Measurements from ENCODE around the gene ATP8B4. TPM values are rescaled to one million over a fixed set of nuclear protein-coding genes. Genes with fewer than 3 reads are reported as not detected.

ATP8B4 gene
- total RNA-seq, 1 donor from 2014 or later = 2.5 TPM

DNA sequence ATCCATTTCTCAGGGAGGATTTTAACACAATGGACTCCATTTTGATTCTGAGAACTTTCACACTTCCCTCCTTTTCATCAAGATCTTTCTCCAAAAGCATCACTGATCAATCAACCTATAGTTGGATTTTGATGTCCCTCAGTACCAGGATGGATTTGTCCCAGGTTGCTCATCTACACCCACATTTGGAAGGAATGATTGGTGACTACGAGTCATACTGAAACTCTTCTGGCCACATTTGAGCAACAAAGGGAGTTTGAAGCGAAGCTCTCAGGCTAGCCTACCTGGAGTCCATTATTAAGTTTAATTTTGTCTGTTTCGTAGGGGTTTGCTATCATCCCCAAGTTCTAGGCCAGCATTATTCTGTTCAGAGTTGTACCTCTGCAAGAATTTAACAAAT, 31.3 kb upstream of the ATP8B4 start:
- Histone ChIP-seq H3K27ac (replicated peaks) (no peak overlapping the region), H3K36me3 (no peaks in the 10 kb centered on the region), H3K27me3 (ENCODE audit: low read depth) (no peaks in the 10 kb centered on the region), H3K4me1 (no peaks in the 10 kb centered on the region), H3K4me3 (no peak overlapping the region), H3K9me3 (replicated peaks) (peaks cover 13% of the 10 kb centered on the region)
- intact Hi-C loops (cut with micrococcal nuclease) = no loop called here
- no peak for TF ChIP-seq CTCF (IDR thresholded peaks at IDR 0.05; ENCODE audit: borderline replicate concordance)
- DNase-seq = no peak

DNA sequence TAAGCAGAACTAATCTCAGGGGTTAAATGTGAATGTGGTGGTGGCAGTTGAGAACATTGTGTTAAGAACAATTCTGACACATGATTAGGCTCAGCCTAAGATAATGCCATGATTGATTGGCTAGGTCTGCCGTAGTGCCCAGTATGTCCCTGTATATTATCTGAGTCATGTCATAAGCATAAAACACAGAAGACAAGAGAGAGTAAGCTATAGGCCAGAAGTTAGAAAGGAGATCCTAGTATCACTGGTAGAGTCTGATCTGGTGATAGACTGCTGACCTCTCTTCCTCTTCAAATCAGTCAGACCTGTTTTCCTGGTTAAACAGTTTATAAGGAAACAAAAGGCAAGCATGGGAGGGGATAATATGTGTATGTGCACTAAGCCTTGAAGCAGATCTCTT, 30.1 kb upstream of the ATP8B4 start:
- H3K27me3 ChIP-seq (ENCODE audit: low read depth) = no peaks in the 10 kb centered on the region
- no peak overlapping the region for H3K27ac ChIP-seq (replicated peaks)
- TF ChIP-seq CTCF (IDR thresholded peaks at IDR 0.05; ENCODE audit: borderline replicate concordance) = no peak
- no peaks in the 10 kb centered on the region for H3K4me1 ChIP-seq
- H3K9me3 ChIP-seq (replicated peaks) = peaks cover under 1% of the 10 kb centered on the region
- no peak overlapping the region for H3K4me3 ChIP-seq
- no peaks in the 10 kb centered on the region for H3K36me3 ChIP-seq
- DNase-seq = no peak
- intact Hi-C loops (cut with micrococcal nuclease) = no loop called here

- no peaks in the 10 kb centered on the region for H3K9me3 ChIP-seq (replicated peaks)
- no peaks in the 10 kb centered on the region for H3K36me3 ChIP-seq
- no peaks in the 10 kb centered on the region for H3K4me1 ChIP-seq
- no peak overlapping the region for H3K4me3 ChIP-seq
- H3K27ac ChIP-seq (replicated peaks) = no peak overlapping the region
- no peaks in the 10 kb centered on the region for H3K27me3 ChIP-seq (ENCODE audit: low read depth)
- no peak for TF ChIP-seq CTCF (IDR thresholded peaks at IDR 0.05; ENCODE audit: borderline replicate concordance)
- intact Hi-C loops (cut with micrococcal nuclease) = no loop called here
- no peak for DNase-seq
Observed at GRCh38 chr15:50148362-50148963, 29.4 kb upstream of the ATP8B4 start.

DNA sequence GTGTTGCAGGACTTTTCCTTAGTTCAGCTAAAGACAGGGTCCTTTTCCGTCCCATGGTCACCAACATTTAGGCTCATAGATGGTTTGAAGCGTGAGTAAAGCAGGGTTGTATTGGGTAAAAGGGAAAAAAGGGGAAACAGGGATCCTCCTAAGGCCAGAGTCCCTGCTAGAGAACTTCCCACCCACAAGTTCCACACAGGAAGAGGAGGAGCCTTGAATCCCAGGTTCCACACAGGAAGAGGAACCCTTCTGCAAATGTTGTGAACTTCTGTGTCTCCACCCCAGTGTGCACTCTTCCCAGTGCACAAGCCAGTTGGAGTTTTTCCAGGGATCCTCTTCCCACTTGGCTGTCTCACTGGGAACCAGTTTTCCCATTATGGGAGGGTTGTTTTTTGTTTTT, 27.6 kb upstream of the ATP8B4 start:
- no peak overlapping the region for H3K27ac ChIP-seq (replicated peaks)

GRCh38 chr15:50145451-50145872, 26.4 kb upstream of the ATP8B4 start:
- TF ChIP-seq CTCF (IDR thresholded peaks at IDR 0.05; ENCODE audit: borderline replicate concordance) = peak; percentile 70
- H3K4me3 ChIP-seq = no peak overlapping the region
- H3K27me3 ChIP-seq (ENCODE audit: low read depth) = no peaks in the 10 kb centered on the region
- intact Hi-C loops (cut with micrococcal nuclease) = no loop called here
- no peak overlapping the region for H3K27ac ChIP-seq (replicated peaks)
- H3K36me3 ChIP-seq = no peaks in the 10 kb centered on the region
- no peaks in the 10 kb centered on the region for H3K9me3 ChIP-seq (replicated peaks)
- no peaks in the 10 kb centered on the region for H3K4me1 ChIP-seq
- DNase-seq = no peak

More for the DNA sequence above, 27.6 kb upstream of the ATP8B4 start:
- Histone ChIP-seq H3K36me3 (no peaks in the 10 kb centered on the region), H3K4me1 (no peaks in the 10 kb centered on the region), H3K27me3 (ENCODE audit: low read depth) (no peaks in the 10 kb centered on the region), H3K4me3 (no peak overlapping the region), H3K9me3 (replicated peaks) (no peaks in the 10 kb centered on the region)
- intact Hi-C loops (cut with micrococcal nuclease) = no loop called here
- TF ChIP-seq CTCF (IDR thresholded peaks at IDR 0.05; ENCODE audit: borderline replicate concordance) = no peak
- no peak for DNase-seq

Data from left ventricle myocardium inferior (tissue), 1 donor.